K562 (cell line): Measurements from ENCODE around the gene CLIC5. TPM values are rescaled to one million over a fixed set of nuclear protein-coding genes. Genes with fewer than 3 reads are reported as not detected.

Source experiments
- ATAC-seq: fragments of 200-7000 bp; cut with Tn5 transposase; 3 replicates; pipeline ENCODE4 v1.9.1; 2020; ENCODE audit warnings: moderate library complexity
- BruUV-seq: library from RNA; stranded (reverse); fragments of 400-500 nt; replicated peaks from 2 replicates; lab custom pipeline; 2021; lab: Mats Ljungman, UMichigan
- CTCF ChIA-PET: fragments of 300-600 bp; formaldehyde crosslinking; extraction: SDS; loops from one replicate; lab custom pipeline; 2021; ENCODE audit warnings: low intra/inter-chr PET ratio; lab: Yijun Ruan, JAX
- POLR2A ChIA-PET: fragments of 300-600, 350-650 bp; sonication (Branson Sonifier 250); formaldehyde crosslinking; extraction: SDS; loops from one replicate; lab custom pipeline; 2021; ENCODE audit warnings: antibody characterized with exemption, inconsistent platforms; lab: Yijun Ruan, JAX
- DNase-seq, 4 experiments: peaks; one replicate each; pipeline versions ENCODE4 v3.0.0 to v3.0.0-alpha.2; 2011 to 2018; ENCODE audit warnings: low spot score in 3 of 4, mixed read lengths in 3 of 4; ENCODE audit errors: extremely low read depth in 1 of 4
- FAIRE-seq: peaks from 2 replicates; lab custom pipeline; 2011; peaks lifted over from hg19 to GRCh38; lab: Jason Lieb, UNC
- H2AFZ ChIP-seq: 2 replicates; pipeline ENCODE4 v1.6.0; 2011; ENCODE audit warnings: low read depth, low read length, control low read depth, inconsistent platforms
- H3K27ac ChIP-seq: fragments of 200-600 bp; 3 replicates; pipeline ENCODE4 v1.8.0; 2011; ENCODE audit warnings: low read depth, mild to moderate bottlenecking, control low read depth, inconsistent platforms, low read length, moderate library complexity, mixed read lengths; ENCODE audit errors: extremely low read depth
- H3K27me3 ChIP-seq, 2 experiments: fragments of 300-600 bp in 1 of 2; 2 replicates in 1 of 2; 3 replicates in 1 of 2; pipeline versions ENCODE4 v1.6.0 to v1.8.0; 2011; ENCODE audit warnings: inconsistent platforms in 2 of 2, low read length in 2 of 2, mild to moderate bottlenecking in 1 of 2, mixed read lengths in 1 of 2, moderate library complexity in 1 of 2; ENCODE audit not compliant: control insufficient read depth in 2 of 2, insufficient read depth in 2 of 2
- H3K36me3 ChIP-seq: fragments of 300-600 bp; 3 replicates; pipeline ENCODE4 v1.8.0; 2011; ENCODE audit warnings: mild to moderate bottlenecking, low read length, inconsistent platforms; ENCODE audit not compliant: control insufficient read depth, insufficient read depth
- H3K4me1 ChIP-seq, 2 experiments: fragments of 200-600 bp in 1 of 2; replicated peaks in 1 of 2; 2 replicates in 1 of 2; 3 replicates in 1 of 2; pipeline versions ENCODE4 v1.5.1 to v1.8.0; 2011; ENCODE audit warnings: inconsistent platforms in 2 of 2, low read length in 2 of 2, mild to moderate bottlenecking in 1 of 2, mixed read lengths in 1 of 2, moderate library complexity in 1 of 2; ENCODE audit not compliant: control insufficient read depth in 2 of 2, insufficient read depth in 2 of 2
- H3K4me2 ChIP-seq: 2 replicates; pipeline ENCODE4 v1.6.1; 2011; ENCODE audit warnings: low read length, control low read depth, inconsistent platforms, mixed read lengths; ENCODE audit not compliant: insufficient read depth
- H3K4me3 ChIP-seq: fragments of 200-600 bp; sonication (generic), shearing (Covaris generic); 2 replicates; pipeline ENCODE4 v1.5.1; 2016; ENCODE audit warnings: control low read depth, inconsistent platforms
- H3K79me2 ChIP-seq: fragments of 200-600 bp; 3 replicates; pipeline ENCODE4 v1.8.0; 2011; ENCODE audit warnings: low read length, inconsistent platforms; ENCODE audit not compliant: control insufficient read depth, insufficient read depth
- H3K9ac ChIP-seq, 2 experiments: 2 replicates each; pipeline versions ENCODE4 v1.6.0 to v1.6.1; 2011; ENCODE audit warnings: low read depth in 2 of 2, low read length in 2 of 2, control low read depth in 1 of 2, inconsistent platforms in 1 of 2, mild to moderate bottlenecking in 1 of 2, mixed read lengths in 1 of 2; ENCODE audit not compliant: insufficient read depth in 1 of 2
- H3K9me1 ChIP-seq: one replicate; pipeline ENCODE4 v1.6.0; 2011; ENCODE audit warnings: inconsistent platforms, mild to moderate bottlenecking, low read length, moderate library complexity; ENCODE audit not compliant: control insufficient read depth, insufficient read depth
- H3K9me3 ChIP-seq: replicated peaks from 2 replicates; pipeline ENCODE4 v1.5.1; 2011; ENCODE audit warnings: low read depth, low read length, inconsistent platforms; ENCODE audit not compliant: control insufficient read depth, insufficient read depth
- H4K20me1 ChIP-seq: replicated peaks from 2 replicates; pipeline ENCODE4 v1.6.1; 2011; ENCODE audit warnings: low read length, inconsistent platforms, mixed read lengths; ENCODE audit not compliant: control insufficient read depth, insufficient read depth
- CBX3 ChIP-seq, 2 experiments: IDR thresholded peaks; 1 replicate in 1 of 2; 2 replicates in 1 of 2; pipeline ENCODE4 v1.6.1; 2012; ENCODE audit warnings: inconsistent platforms in 2 of 2, low read length in 2 of 2, borderline replicate concordance in 1 of 2, control low read depth in 1 of 2
- ETV5 ChIP-seq: sonication (generic); formaldehyde crosslinking; IDR thresholded peaks from 2 replicates; pipeline ENCODE4 v1.4.0; 2020; ENCODE audit warnings: low read depth, mild to moderate bottlenecking, missing genetic modification reagents
- FOXM1 ChIP-seq, 2 experiments: fragments of 450-650 bp in 1 of 2; sonication (generic) in 1 of 2; formaldehyde crosslinking in 1 of 2; IDR thresholded peaks; 2 replicates each; pipeline versions ENCODE4 v1.6.1 to v1.9.0; 2017 to 2022; ENCODE audit warnings: low read depth in 2 of 2, mild to moderate bottlenecking in 2 of 2, missing genetic modification reagents in 1 of 2, moderate library complexity in 1 of 2
- HDAC1 ChIP-seq, 2 experiments: fragments of 450-650 bp; IDR thresholded peaks; 2 replicates each; pipeline ENCODE4 v1.6.1; 2016 to 2017; ENCODE audit warnings: inconsistent platforms in 1 of 2, mild to moderate bottlenecking in 1 of 2, moderate library complexity in 1 of 2
- MAFG ChIP-seq: fragments of 450-650 bp; conservative IDR thresholded peaks from 2 replicates; pipeline ENCODE4 v1.6.1; 2016; ENCODE audit warnings: missing genetic modification characterization, missing compliant biosample characterization
- MTA1 ChIP-seq: fragments of 450-650 bp; IDR thresholded peaks from 2 replicates; pipeline ENCODE4 v1.6.1; 2017; ENCODE audit warnings: borderline replicate concordance
- RAD21 ChIP-seq, 2 experiments: fragments of 250-450 bp in 1 of 2; fragments of 450-650 bp in 1 of 2; sonication (Bioruptor Pico) in 1 of 2; formaldehyde crosslinking in 1 of 2; IDR thresholded peaks in 1 of 2; conservative IDR thresholded peaks in 1 of 2; 2 replicates each; pipeline versions ENCODE4 v1.4.0 to v1.8.0; 2020 to 2022; ENCODE audit warnings: mild to moderate bottlenecking in 2 of 2, moderate library complexity in 1 of 2
- SLC30A9 ChIP-seq: fragments of 250-450 bp; sonication (Bioruptor Pico); IDR thresholded peaks from 2 replicates; pipeline ENCODE4 v1.8.0; 2022; ENCODE audit warnings: mild to moderate bottlenecking, moderate library complexity
- SMAD2 ChIP-seq: fragments of 150-350 bp; IDR thresholded peaks from 2 replicates; pipeline ENCODE4 v1.6.1; 2014; ENCODE audit warnings: low read depth, mild to moderate bottlenecking, low read length
- TEAD4 ChIP-seq, 2 experiments: sonication (generic) in 1 of 2; formaldehyde crosslinking in 1 of 2; IDR thresholded peaks; 2 replicates each; pipeline versions ENCODE4 v1.6.1 to v1.8.0; 2012 to 2022; ENCODE audit warnings: borderline replicate concordance in 1 of 2, inconsistent platforms in 1 of 2, low read length in 1 of 2, mild to moderate bottlenecking in 1 of 2, missing genetic modification reagents in 1 of 2
- TFAP4 ChIP-seq: sonication (generic); formaldehyde crosslinking; IDR thresholded peaks from 2 replicates; pipeline ENCODE4 v1.8.0; 2022; ENCODE audit warnings: missing genetic modification reagents, mild to moderate bottlenecking, moderate library complexity, borderline replicate concordance
- VEZF1 ChIP-seq: fragments of 200-800 bp; sonication (Bioruptor generic); IDR thresholded peaks from 2 replicates; pipeline ENCODE4 v1.6.1; 2017; ENCODE audit warnings: missing genetic modification characterization, missing compliant biosample characterization
- ZKSCAN3 ChIP-seq: fragments of 250-450 bp; sonication (Bioruptor Pico); IDR thresholded peaks from 2 replicates; pipeline ENCODE4 v1.4.0; 2020
- ZNF146 ChIP-seq: IDR thresholded peaks from one replicate; pipeline ENCODE4 v1.6.1; 2018; ENCODE audit warnings: missing compliant biosample characterization; ENCODE audit not compliant: unreplicated experiment
- ZNF316 ChIP-seq: fragments of 450-650 bp; IDR thresholded peaks from 2 replicates; pipeline ENCODE4 v1.6.1; 2016
- WGBS: fragments of 100-300 bp; shearing (Covaris generic); methylation state at CpG from one replicate; pipeline ENCODE4 v1.1.6; 2016; ENCODE audit warnings: low coverage, mixed read lengths; ENCODE audit not compliant: insufficient coverage; ENCODE audit errors: missing lambda C conversion rate; 5-methylcytosine and 5-hydroxymethylcytosine counted together
- in situ Hi-C: fragments of 300-500 bp; cut with MboI; formaldehyde crosslinking; loops from 4 replicates; pipeline ENCODE4 v1.15.0; 2018; ENCODE audit warnings: inconsistent platforms, mixed read lengths
- intact Hi-C: fragments of 100-400 bp; cut with micrococcal nuclease; formaldehyde crosslinking; loops from 2 replicates; pipeline ENCODE4 v1.14.2; 2022
- polyA plus RNA-seq, 8 experiments: library from polyadenylated mRNA; depleted of rRNA in 4 of 8; stranded (reverse) in 5 of 8; unstranded in 3 of 8; fragments of >200 nt; fragmentation: Nextera tagmentation in 2 of 8; fragmentation: Illumina TruSeq in 1 of 8; extraction: Ambion mirVana in 2 of 8; extraction: Trizol in 1 of 8; gene quantifications; 2 replicates each; pipeline versions ENCODE4 v1.2.1 to v1.2.3, GENCODE V29; 2011 to 2014; ENCODE audit warnings: inconsistent platforms in 1 of 8, missing spikeins in 1 of 8
- total RNA-seq, 7 experiments: library from RNA; depleted of rRNA in 6 of 7; stranded (reverse); fragments of >200 nt in 6 of 7; fragmentation: Illumina TruSeq in 2 of 7; extraction: Trizol in 2 of 7; gene quantifications; 2 replicates each; pipeline versions ENCODE4 v1.2.1 to v1.2.3, GENCODE V29; 2011 to 2021; ENCODE audit warnings: low replicate concordance in 1 of 7
- TF ChIP-seq, protein P1 (sequence below), 2 experiments: IDR thresholded peaks; 2 replicates each; pipeline ENCODE4 v1.6.1; 2012; ENCODE audit warnings: improper control_type of control experiment in 2 of 2, low read depth in 2 of 2, low read length in 2 of 2, borderline replicate concordance in 1 of 2

The CLIC5 gene
- total and polyA plus RNA-seq, 9 of the 15 experiments (the other 6 are each of a cell fraction or from before 2014, with no cell fraction given): 0.31 TPM; not detected in 8

DNA sequence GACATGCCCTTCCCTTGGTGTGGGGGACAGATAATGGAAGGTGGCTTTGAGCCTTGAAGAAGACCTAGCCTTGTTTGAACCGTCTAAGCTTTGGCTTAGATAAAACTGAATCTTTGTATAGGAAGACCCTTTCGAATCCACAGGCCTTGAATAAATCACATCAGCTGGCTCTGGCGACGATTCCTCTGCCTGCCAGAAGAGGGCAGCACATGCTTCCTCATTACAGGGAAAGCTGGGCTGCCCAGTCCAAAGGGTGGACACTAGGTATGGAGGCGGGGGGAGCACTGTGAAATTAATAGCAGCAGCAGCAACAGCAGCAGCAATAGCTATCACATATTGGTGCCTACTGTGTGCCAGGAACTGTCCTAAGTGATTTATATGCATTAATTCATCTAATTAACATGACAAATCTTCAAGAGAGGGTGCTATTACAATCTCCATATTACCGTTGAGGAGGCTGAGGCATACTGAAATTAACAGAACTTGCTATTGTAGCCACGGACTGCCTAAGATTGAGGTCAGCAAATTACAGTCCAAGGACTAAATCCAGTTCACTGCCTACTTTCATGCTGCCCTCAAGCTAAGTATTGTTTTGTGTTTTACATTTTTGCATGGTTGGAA is 85.1 kb downstream of the CLIC5 start:
- Histone ChIP-seq H3K4me2 (no peak overlapping the region), H3K9ac (no peak overlapping the region), H3K27me3 (peaks cover 0 to 13% of the 10 kb centered on the region in 2 experiments; a peak in 2 of 5 replicates), H4K20me1 (0 out of 2 replicates have a peak, but pooled peaks cover 5% of the 10 kb centered on the region), H2AFZ (no peak overlapping the region), H3K79me2 (no peaks in the 10 kb centered on the region), H3K27ac (no peak overlapping the region), H3K9me3 (no peaks in the 10 kb centered on the region), H3K9me1 (no peaks in the 10 kb centered on the region), H3K36me3 (no peaks in the 10 kb centered on the region), H3K4me3 (no peak overlapping the region), H3K4me1 (peaks cover 0 to 2% of the 10 kb centered on the region in 2 experiments; a peak in 1 of 5 replicates)
- intact Hi-C loops (loop anchor here (2.0 to 5.0 kb wide), 4 partner anchors 162 to 1117 kb away; no protein-coding TSS in a partner anchor), in situ Hi-C loops (loop anchor here (10.0 kb wide), 1 partner anchor 474 kb away; no protein-coding TSS in a partner anchor)
- peak; percentile 96 for FAIRE-seq
- peak; percentile 94 for ATAC-seq
- 1% methylated on average over 7 of the region's 7 CpGs for WGBS
- ChIA-PET CTCF (interaction anchor here (0.5 to 1.6 kb wide), 4 partner anchors 160 to 1455 kb away, joined by 3 to 12 read pairs (median 3); no protein-coding TSS in a partner anchor), POLR2A (interaction anchor here (0.7 kb wide), 1 partner anchor 1430 kb away, joined by 4 read pairs; no protein-coding TSS in a partner anchor)
- no TSS peak for BruUV-seq
- peak; percentile 73 to 82 (median 79) for DNase-seq
- TF ChIP-seq ZNF146 (CRISPR knock-in tag) (no peak), MTA1 (no peak), ETV5 (CRISPR knock-in tag) (no peak), TEAD4 (IDR thresholded peaks at IDR 0.05; ENCODE audit: low read length) (no peak), TEAD4 (CRISPR knock-in tag; IDR thresholded peaks at IDR 0.05; ENCODE audit: borderline replicate concordance) (no peak), SLC30A9 (CRISPR knock-in tag) (no peak), ZNF316 (no peak), CBX3 (IDR thresholded peaks at IDR 0.05; ENCODE audit: borderline replicate concordance in 1 of 2, low read length in 2 of 2) (no peak), HDAC1 (IDR thresholded peaks at IDR 0.05) (no peak), FOXM1 (IDR thresholded peaks at IDR 0.05; ENCODE audit: low read depth) (no peak), FOXM1 (CRISPR knock-in tag; IDR thresholded peaks at IDR 0.05; ENCODE audit: low read depth) (no peak), VEZF1 (CRISPR knock-in tag) (peak; percentile 41; the same call in 1 of the 2 replicates), RAD21 (CRISPR knock-in tag; conservative IDR thresholded peaks at IDR 0.05 in 1 of 2, IDR thresholded peaks at IDR 0.05 in 1 of 2) (peak; percentile 55 to 78), SMAD2 (no peak), ZKSCAN3 (CRISPR knock-in tag) (no peak), MAFG (tag) (no peak), TFAP4 (CRISPR knock-in tag) (peak; percentile 71; the same call in 1 of the 2 replicates)
- TF ChIP-seq, protein P1, sequence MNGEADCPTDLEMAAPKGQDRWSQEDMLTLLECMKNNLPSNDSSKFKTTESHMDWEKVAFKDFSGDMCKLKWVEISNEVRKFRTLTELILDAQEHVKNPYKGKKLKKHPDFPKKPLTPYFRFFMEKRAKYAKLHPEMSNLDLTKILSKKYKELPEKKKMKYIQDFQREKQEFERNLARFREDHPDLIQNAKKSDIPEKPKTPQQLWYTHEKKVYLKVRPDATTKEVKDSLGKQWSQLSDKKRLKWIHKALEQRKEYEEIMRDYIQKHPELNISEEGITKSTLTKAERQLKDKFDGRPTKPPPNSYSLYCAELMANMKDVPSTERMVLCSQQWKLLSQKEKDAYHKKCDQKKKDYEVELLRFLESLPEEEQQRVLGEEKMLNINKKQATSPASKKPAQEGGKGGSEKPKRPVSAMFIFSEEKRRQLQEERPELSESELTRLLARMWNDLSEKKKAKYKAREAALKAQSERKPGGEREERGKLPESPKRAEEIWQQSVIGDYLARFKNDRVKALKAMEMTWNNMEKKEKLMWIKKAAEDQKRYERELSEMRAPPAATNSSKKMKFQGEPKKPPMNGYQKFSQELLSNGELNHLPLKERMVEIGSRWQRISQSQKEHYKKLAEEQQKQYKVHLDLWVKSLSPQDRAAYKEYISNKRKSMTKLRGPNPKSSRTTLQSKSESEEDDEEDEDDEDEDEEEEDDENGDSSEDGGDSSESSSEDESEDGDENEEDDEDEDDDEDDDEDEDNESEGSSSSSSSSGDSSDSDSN (IDR thresholded peaks at IDR 0.05; ENCODE audit: borderline replicate concordance in 1 of 2, low read depth in 2 of 2, low read length in 2 of 2): no peak
